Keratinocyte (primary cell): ENCODE results near the gene REPS2. TPM values are rescaled to one million over a fixed set of nuclear protein-coding genes. Genes with fewer than 3 reads are reported as not detected.

Source experiments
- DNase-seq: peaks from one replicate; pipeline ENCODE4 v3.0.0-alpha.2; 2011; ENCODE audit warnings: low read depth, missing footprints, low spot score
- FAIRE-seq: peaks from 2 replicates; lab custom pipeline; 2011; peaks lifted over from hg19 to GRCh38; lab: Jason Lieb, UNC
- H2AFZ ChIP-seq: 2 replicates; pipeline ENCODE4 v1.6.0; 2012; ENCODE audit warnings: low read length, control low read depth, inconsistent platforms; ENCODE audit not compliant: control insufficient read depth
- H3K27ac ChIP-seq: 2 replicates; pipeline ENCODE4 v1.5.1; 2011; ENCODE audit warnings: low read length; ENCODE audit not compliant: control insufficient read depth, insufficient read depth
- H3K27me3 ChIP-seq: 3 replicates; pipeline ENCODE4 v1.6.0; 2011; ENCODE audit warnings: low read length; ENCODE audit not compliant: control insufficient read depth, insufficient read depth; ENCODE audit errors: extremely low read depth
- H3K36me3 ChIP-seq, 2 experiments: 2 replicates in 1 of 2; 3 replicates in 1 of 2; pipeline ENCODE4 v1.5.1; 2011; ENCODE audit warnings: low read length in 2 of 2, mild to moderate bottlenecking in 1 of 2; ENCODE audit not compliant: control insufficient read depth in 2 of 2, insufficient read depth in 2 of 2; ENCODE audit errors: extremely low read depth in 1 of 2
- H3K4me1 ChIP-seq: 3 replicates; pipeline ENCODE4 v1.5.1; 2011; ENCODE audit warnings: low read length; ENCODE audit not compliant: control insufficient read depth, insufficient read depth; ENCODE audit errors: extremely low read depth
- H3K4me2 ChIP-seq: 3 replicates; pipeline ENCODE4 v1.6.0; 2011; ENCODE audit warnings: low read depth, low read length; ENCODE audit not compliant: control insufficient read depth, insufficient read depth; ENCODE audit errors: extremely low read depth
- H3K4me3 ChIP-seq, 3 experiments: fragments of 200-600 bp in 1 of 3; sonication (generic) in 1 of 3; 2 replicates in 2 of 3; 3 replicates in 1 of 3; pipeline ENCODE4 v1.5.1; 2011 to 2016; ENCODE audit warnings: low read length in 3 of 3, mild to moderate bottlenecking in 3 of 3, control low read depth in 2 of 3, inconsistent platforms in 1 of 3, low read depth in 1 of 3, mixed read lengths in 1 of 3, mixed run types in 1 of 3, moderate library complexity in 1 of 3; ENCODE audit not compliant: control insufficient read depth in 2 of 3, insufficient read depth in 2 of 3; ENCODE audit errors: extremely low read depth in 1 of 3
- H3K79me2 ChIP-seq: 2 replicates; pipeline ENCODE4 v1.6.0; 2012; ENCODE audit warnings: low read length; ENCODE audit not compliant: control insufficient read depth, insufficient read depth
- H3K9ac ChIP-seq: 3 replicates; pipeline ENCODE4 v1.6.0; 2011; ENCODE audit warnings: low read length; ENCODE audit not compliant: control insufficient read depth, insufficient read depth; ENCODE audit errors: extremely low read depth
- H3K9me1 ChIP-seq: 3 replicates; pipeline ENCODE4 v1.6.0; 2011; ENCODE audit warnings: low read length; ENCODE audit not compliant: control insufficient read depth, insufficient read depth; ENCODE audit errors: extremely low read depth
- H3K9me3 ChIP-seq: 2 replicates; pipeline ENCODE4 v1.5.1; 2012; ENCODE audit warnings: low read depth, low read length; ENCODE audit not compliant: control insufficient read depth
- H4K20me1 ChIP-seq: 3 replicates; pipeline ENCODE4 v1.6.0; 2011; ENCODE audit warnings: low read length; ENCODE audit not compliant: control insufficient read depth, insufficient read depth; ENCODE audit errors: extremely low read depth
- EZH2 ChIP-seq: IDR thresholded peaks from one replicate; pipeline ENCODE4 v1.6.1; 2012; ENCODE audit warnings: inconsistent platforms, mild to moderate bottlenecking, low read length, moderate library complexity
- dilution Hi-C: fragments of 300-500 bp; cut with MboI; formaldehyde crosslinking; loops from one replicate; pipeline ENCODE4 v1.7.0; 2020; ENCODE audit warnings: low sequenced_read_pairs; ENCODE audit not compliant: extremely low pct_ligation_motif_present
- polyA plus RNA-seq, 5 experiments: library from polyadenylated mRNA; depleted of rRNA in 3 of 5; stranded (reverse) in 3 of 5; stranded (forward) in 1 of 5; unstranded in 1 of 5; fragments of >200 nt; gene quantifications; 1 replicate in 1 of 5; 2 replicates in 3 of 5; 3 replicates in 1 of 5; pipeline versions ENCODE4 v1.2.1 to v1.2.3, GENCODE V29; 2011 to 2012; ENCODE audit warnings: missing spikeins in 2 of 5, low read depth in 1 of 5, low replicate concordance in 1 of 5
- TF ChIP-seq, protein P1 (sequence below), 3 experiments: IDR thresholded peaks in 1 of 3; conservative IDR thresholded peaks in 1 of 3; optimal IDR thresholded peaks in 1 of 3; 2 replicates in 2 of 3; 3 replicates in 1 of 3; pipeline versions ENCODE3 to v1.5.1; 2011; ENCODE audit warnings: low read length in 3 of 3, mild to moderate bottlenecking in 3 of 3, moderate library complexity in 2 of 3, control low read depth in 1 of 3, inconsistent platforms in 1 of 3; ENCODE audit not compliant: insufficient read depth in 2 of 3; ENCODE audit errors: extremely low read depth in 1 of 3

The REPS2 gene
- polyA plus RNA-seq, 1 donor (not counting 4 experiments of a cell fraction or from before 2014, with no cell fraction given): 2.4 TPM

DNA sequence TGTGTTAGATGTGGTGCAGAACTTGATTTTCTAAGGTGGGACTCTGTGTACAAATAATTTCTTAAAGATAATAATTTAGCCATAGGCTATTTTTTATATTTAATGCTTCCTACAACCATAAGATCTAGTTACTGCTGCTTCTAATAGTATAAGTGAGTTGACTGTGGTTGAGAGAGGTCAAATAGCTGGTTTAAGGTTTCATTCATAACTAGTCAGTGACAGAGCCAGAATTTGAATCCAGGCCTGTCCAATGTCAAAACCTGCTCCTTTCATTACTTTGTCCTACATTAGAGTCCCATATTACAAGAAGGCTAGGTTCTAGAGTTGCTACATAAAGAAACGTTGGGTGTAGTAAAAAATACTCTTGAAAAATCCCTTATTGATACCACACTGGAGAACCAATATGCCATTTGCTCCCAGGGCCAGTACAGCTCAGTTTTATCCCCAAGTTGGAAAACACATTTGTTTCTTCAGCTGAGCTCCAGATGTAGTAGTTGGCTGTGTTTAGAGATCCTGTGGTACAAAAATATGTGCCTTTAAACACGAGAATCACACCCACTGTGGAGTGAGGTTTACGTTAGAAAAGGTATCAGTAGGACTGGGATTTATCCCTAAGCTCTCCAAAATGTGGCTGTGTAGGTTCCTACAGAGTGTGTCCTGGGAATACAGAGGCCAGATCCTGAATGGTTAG, 84.3 kb downstream of the REPS2 start:
- H3K36me3 ChIP-seq: no peaks in the 10 kb centered on the region
- H3K4me1 ChIP-seq: peaks cover 6% of the 10 kb centered on the region
- no peak overlapping the region for H3K4me3 ChIP-seq
- no peaks in the 10 kb centered on the region for H3K9me3 ChIP-seq
- H3K4me2 ChIP-seq: no peak overlapping the region
- no peaks in the 10 kb centered on the region for H3K79me2 ChIP-seq
- DNase-seq (no peak), FAIRE-seq (no peak)
- no peak overlapping the region for H3K27ac ChIP-seq
- TF ChIP-seq, protein P1, sequence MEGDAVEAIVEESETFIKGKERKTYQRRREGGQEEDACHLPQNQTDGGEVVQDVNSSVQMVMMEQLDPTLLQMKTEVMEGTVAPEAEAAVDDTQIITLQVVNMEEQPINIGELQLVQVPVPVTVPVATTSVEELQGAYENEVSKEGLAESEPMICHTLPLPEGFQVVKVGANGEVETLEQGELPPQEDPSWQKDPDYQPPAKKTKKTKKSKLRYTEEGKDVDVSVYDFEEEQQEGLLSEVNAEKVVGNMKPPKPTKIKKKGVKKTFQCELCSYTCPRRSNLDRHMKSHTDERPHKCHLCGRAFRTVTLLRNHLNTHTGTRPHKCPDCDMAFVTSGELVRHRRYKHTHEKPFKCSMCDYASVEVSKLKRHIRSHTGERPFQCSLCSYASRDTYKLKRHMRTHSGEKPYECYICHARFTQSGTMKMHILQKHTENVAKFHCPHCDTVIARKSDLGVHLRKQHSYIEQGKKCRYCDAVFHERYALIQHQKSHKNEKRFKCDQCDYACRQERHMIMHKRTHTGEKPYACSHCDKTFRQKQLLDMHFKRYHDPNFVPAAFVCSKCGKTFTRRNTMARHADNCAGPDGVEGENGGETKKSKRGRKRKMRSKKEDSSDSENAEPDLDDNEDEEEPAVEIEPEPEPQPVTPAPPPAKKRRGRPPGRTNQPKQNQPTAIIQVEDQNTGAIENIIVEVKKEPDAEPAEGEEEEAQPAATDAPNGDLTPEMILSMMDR (optimal IDR thresholded peaks at IDR 0.05 in 1 of 3, IDR thresholded peaks at IDR 0.05 in 1 of 3, conservative IDR thresholded peaks at IDR 0.05 in 1 of 3; ENCODE audit: extremely low read depth in 1 of 3, insufficient read depth in 2 of 3, low read length in 3 of 3): no peak
- no peak for TF ChIP-seq EZH2
- no peak overlapping the region for H3K9ac ChIP-seq
- peaks cover 8% of the 10 kb centered on the region for H3K27me3 ChIP-seq
- no peaks in the 10 kb centered on the region for H3K9me1 ChIP-seq
- dilution Hi-C loops: no loop called here
- no peaks in the 10 kb centered on the region for H4K20me1 ChIP-seq
- H2AFZ ChIP-seq: no peak overlapping the region

DNA sequence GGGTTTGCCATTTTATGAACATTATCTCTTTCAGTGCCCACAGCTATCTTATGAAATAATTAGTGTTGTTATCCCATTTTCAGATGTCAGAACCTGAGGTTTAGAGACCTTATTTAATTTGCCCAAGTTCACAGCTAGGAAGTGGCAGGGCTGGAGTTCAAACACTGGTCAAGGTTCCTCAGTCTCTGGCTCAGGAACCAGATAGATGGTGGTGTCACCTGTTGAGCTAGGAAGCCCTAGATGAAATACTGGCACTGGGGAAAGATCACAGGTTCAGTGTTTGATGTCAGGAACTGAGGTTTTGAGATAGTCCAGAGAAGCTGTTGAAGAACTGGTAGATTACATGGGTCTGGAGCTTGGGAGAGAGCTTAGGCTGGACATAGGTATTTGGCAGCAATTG, 85.4 kb downstream of the REPS2 start:
- no peak overlapping the region for H3K27ac ChIP-seq
- dilution Hi-C loops: no loop called here
- no peaks in the 10 kb centered on the region for H3K79me2 ChIP-seq
- H3K4me2 ChIP-seq: no peak overlapping the region
- no peak overlapping the region for H2AFZ ChIP-seq
- H3K36me3 ChIP-seq: no peaks in the 10 kb centered on the region
- no peak overlapping the region for H3K9ac ChIP-seq
- TF ChIP-seq, protein P1 (optimal IDR thresholded peaks at IDR 0.05 in 1 of 3, IDR thresholded peaks at IDR 0.05 in 1 of 3, conservative IDR thresholded peaks at IDR 0.05 in 1 of 3; ENCODE audit: extremely low read depth in 1 of 3, insufficient read depth in 2 of 3, low read length in 3 of 3): no peak
- TF ChIP-seq EZH2: no peak
- H3K27me3 ChIP-seq: peaks cover 7% of the 10 kb centered on the region
- no peaks in the 10 kb centered on the region for H3K9me1 ChIP-seq
- no peaks in the 10 kb centered on the region for H3K9me3 ChIP-seq
- no peak overlapping the region for H3K4me3 ChIP-seq
- H4K20me1 ChIP-seq: no peaks in the 10 kb centered on the region
- DNase-seq: no peak
- H3K4me1 ChIP-seq: peaks cover 6% of the 10 kb centered on the region
- no peak for FAIRE-seq
